A172 (cell line): ENCODE measurements around the gene NFIB. TPM values are rescaled to one million over a fixed set of nuclear protein-coding genes. Genes with fewer than 3 reads are reported as not detected.

Source experiments
- DNase-seq: peaks from one replicate; pipeline ENCODE4 v3.0.0-alpha.2; 2015; ENCODE audit warnings: low spot score
- total RNA-seq: library from RNA; depleted of rRNA; stranded (reverse); fragments of >200 nt; shearing (Covaris generic); gene quantifications from 2 replicates; pipeline ENCODE4 v1.2.3, GENCODE V29; 2014; rRNA removed

Gene NFIB
- total RNA-seq = 4.7 and 5.6 TPM in 2 replicates

DNA sequence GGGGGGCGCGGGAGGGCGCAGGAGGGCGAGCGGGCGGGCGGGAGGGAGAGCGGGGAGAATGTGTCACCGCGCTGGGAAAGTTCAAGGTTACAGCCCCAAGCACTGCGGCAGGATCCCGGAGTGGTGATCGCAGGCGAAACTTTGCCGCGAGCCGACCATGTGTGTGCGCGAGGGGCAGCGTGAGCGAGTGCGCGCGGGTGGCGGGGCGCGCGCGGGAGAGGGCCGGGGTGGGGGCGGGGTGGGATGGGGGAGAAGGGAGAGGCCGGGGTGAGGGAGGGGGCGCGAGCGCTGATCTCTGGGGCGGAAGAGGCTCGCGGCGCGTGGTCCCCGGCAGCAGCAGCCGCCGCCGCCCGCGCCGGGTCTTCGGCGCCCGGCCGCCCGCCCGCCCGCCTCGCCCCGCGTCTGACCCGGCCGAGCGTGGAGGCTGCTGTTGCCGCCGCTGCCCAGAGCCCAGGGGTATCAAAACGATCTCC lies at the start of gene NFIB:
Gene NFIB (minus strand): TSS at position 191 of the 473 bp plus-strand sequence. CDS start 630 bp downstream, outside the sequence.
- DNase-seq = no peak

DNA sequence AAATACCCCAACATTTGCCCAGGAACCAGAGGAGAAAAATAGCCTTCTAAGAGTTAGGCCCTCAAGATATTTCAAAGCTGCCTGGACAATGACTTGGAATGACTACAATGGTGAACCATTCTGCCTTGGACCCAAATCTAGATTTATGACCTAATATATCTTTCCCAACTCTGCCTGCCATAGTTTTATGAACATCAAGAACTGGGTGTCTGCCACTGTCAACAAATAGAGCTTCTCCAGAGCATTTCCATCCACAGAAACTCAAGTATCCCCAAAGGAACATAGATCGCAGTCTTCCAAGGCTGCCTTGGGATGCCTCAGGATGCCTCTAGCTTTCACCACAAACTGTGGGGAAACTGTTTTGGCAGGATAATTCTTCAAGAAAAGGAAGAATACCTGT lies 48.2 kb upstream of the NFIB start:
- no peak for DNase-seq

DNA sequence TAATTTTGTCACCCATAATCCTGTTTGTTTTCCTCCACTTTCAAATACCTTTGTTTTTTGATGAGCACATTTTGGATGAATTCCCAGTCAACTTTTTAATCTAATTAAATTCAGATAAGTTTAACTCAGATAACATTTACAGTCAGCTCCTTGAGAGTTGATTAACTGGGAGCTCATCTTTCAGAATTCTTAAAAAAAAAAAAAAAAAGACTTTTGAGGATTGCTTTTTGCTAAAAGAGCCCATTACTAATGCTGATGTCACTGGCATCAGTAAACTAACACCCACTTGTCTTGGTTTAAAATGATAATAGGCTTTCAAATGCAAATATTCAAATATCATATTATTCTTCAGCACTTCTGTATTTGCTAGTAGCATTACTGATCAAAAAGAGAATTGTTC lies 47.1 kb upstream of the NFIB start:
- DNase-seq = no peak

DNA sequence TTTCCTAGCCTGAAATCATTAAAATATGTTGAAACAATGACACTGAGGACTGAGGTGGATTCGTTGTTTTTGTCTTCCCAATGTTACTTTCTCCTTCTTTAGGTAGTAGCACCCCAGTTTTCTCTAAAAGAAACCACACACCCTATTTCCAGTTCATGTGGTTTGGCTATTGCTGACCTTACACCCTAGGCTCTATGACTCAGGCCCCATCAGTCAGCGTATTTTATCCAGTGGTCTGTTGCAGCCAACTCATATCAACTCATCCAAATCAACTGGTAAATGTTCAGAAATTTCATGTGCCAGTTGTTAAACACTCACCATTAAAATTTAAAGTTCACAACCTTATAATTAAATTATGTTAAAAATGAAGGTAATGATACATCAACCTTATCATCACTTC lies 44.6 kb upstream of the NFIB start:
- DNase-seq = peak; percentile 48

DNA sequence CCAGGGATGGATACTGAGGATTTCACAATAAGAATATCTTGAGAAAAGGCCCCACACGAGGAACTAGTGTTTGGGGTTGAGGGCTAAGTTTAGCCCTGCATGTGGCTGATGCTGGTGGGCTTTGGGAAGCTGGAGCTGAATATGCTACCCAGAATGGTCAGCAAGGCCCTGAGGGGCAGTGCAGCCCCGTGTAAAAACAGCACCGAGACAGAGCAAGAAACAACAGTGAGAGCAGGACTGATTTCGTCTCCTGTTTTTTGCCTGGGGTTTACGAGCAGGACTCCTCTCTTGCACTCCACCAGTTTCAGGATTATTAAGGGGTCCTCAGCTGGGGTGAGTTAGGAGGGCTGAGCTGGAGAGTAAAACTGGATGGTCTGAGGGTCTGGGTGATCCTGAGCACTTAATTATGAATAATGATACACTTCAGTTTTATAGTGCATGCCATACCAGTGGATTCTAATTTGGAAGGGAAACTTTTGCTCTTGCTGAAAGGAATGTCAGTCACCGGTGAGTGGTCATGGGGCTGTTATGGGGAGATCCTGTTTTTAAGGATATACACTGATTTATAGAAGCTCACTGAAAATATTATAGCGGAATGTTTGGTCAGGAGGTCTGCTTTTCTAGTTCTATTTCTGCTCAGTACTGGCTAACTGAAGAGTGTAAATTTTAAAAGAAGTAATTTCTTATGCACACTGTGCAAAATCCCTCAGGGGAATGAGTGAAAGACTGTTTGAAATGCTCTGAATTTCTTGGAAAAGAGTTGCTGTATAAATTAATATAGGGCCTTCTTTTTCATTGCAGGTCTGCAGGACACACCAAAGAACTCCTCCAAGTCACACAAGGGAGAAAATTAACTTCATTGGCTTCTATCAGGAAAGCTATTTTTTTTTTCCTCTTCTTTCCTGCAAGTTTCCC lies 42.7 kb upstream of the NFIB start:
- DNase-seq = no peak

DNA sequence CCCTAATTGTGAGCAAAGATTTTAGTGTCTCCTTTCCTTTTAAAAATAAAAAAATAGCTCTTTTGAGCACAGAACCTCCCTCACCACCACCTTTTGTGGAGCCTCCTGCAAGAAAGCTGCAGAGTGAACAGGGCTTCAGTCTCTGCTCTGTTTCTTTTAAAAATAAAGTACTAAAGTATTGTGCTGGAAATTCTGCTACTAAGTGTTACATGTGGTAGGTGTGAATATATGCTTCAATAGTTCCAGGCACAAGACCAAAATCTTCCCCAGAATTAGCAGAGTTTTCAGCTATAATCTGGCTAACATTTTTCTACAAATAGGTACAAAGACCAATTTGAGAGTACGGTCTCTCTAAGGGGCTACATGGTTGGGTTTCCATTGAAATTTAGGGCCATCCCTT lies 40.3 kb upstream of the NFIB start:
- no peak for DNase-seq

DNA sequence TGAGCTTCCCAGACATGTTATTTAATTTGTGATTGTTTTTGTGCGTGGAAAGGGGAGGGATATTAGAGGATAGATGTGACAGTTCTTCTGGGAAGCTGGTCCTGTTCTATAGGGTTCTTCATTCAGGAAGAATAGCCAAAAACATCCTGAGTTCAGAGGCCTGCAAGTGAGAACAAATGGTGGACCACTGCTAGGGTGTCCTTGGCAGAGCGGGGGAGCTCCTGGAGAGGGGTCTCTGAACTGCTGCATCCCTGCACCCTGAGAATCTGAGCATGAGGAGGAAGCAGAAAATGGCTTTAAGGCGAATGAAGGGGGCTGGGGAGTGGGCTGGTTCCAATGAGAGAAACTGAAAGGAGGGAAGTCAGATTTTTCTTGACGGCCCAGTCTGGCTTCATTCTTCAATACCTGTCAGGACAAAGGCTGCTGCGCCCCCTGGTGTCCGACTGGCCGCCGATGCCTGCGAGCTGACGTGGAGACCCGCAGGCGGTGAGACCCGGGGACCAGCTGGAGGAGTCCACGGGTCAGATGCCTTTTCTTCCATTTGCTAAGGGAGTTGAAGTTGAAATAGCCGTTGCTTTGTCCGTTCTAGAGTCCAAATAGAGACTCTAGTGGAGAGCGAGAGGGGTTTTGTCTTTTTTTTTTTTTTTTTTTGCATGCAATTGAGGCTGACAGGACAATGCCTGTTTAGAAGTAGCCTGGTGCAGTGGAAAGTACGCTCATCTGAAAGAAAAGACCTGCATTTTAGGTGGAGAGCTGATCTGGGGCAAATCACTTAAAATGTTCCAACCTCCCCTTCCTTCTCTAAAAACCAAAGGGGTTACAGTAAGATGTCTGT lies 39.5 kb upstream of the NFIB start:
- peak; percentile 51 for DNase-seq

DNA sequence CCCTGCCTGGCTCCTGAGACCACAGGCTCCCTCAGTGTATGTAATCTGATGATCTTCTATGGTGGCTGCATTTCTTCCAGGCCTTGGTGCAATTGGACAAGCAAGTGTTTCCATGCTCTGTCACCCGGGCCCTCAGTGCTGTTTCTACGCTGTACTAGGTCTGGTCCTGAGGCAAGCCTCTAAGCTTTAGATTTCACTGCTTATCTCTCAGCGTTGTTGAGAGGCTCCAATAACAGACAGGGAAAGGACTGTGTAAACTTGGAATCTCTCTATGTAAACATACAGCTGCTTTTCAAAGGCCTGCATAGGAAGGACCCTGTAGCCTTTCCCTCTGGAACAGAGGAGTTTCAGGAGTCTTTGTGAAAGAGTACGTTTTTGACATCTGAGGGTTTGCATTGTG lies 38.6 kb upstream of the NFIB start:
- DNase-seq = no peak

DNA sequence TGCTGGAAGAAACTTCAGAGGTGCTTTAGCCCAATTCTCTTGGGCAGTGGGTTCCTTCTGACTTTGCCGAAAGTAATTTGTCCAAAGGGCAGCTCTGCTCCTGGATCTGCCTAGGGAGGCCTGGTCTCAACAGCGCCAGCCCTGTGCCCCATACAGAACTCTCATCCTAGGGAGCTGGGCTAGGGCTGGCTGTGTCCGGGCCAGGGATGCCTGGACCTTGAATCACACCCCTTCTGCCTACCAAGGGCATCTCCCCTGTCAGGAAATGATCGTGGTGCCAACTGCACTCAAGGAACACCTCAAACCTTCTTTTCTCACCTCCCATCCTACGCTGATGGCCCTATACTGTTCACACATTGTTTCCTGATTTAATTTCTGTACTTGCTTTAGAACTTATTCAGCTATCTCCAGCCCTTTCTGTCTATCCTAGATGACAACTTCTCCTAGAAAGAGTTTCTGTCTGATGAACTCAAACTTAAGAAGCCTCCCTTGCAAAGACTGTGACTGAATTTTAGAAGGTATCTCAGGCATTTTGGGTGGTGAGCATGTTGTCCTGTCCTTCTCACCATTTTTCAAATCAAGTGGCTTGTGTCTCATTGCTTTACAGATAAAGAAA lies 37.4 kb upstream of the NFIB start:
- no peak for DNase-seq

DNA sequence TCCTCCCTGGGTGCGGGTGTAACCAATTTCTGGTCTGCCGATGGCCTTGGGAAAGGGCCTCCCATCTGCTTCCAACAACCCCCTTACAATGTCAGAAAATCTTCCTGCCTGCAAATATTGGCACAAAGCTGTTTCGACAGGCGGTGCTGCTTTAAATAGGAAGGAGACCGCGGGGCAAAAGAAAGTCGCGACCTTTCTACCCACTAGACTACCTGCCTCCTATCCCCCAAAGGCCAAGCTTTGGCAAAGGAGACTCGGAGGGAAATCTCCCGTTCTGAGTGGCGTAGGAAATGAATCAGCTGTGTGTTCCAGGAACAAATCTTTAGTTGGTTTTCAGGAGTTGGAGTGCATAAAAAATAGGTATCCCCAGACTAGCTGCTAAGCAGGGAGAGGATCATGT lies 36.8 kb upstream of the NFIB start:
- no peak for DNase-seq

DNA sequence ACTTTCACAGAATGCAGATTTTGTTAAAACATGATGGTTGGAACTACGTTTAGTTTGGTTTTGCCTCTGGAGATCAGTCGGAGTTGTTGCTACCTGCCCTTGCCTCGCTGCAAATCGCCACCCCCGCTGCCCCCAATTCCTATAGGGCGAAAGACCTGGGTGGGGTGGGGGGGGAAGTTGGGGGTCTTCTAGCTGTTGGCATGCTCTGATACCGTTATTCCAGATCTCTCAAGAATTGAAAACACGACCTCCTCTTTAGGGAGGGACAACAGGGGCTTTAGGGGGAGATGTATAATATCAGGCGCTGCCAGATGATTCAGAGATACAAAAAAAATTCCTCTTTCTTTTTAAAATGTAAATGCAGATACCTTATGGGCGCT lies 36.4 kb upstream of the NFIB start:
- no peak for DNase-seq

DNA sequence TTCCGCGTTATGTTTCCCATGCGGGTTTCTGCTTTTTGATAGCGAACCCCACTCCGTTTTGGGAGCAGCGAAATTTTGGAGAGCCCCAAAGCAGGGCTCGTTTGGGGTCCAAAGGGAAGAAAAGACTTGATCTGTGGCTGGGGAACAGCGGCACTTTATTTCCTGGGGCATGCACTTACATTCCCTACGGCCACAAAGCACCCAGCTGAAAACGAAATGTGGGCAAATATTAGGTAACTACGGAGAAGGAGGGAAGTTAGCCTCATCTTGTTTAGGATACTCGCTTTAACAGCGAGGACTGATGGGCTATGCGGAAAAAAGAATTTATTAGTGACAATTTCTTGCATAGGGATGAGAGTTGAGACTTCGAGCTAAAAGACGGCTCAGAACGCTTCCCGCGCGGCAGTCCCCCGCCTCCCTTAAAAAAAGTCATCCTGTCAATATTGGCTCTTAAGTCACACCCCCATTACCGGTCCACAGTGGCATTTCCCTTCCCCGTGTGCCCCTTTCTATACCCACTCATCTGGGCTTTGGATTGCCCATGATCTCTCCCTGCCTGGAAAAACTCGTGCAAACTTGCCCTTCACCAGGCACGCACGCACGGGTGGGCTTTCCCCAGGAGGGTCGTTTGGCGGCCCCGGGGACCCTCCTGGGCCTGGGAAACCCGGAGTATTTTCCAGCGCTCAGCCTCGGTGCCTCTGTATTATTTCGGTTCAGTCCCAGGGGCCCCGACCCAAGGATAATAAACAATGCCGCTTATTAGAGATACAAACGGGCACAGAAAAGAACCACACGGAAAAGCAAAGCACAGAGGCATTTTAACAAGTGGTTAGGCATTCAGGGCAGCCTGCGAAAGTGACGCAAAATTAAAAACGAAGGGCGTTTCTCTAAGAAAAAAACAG lies 35.8 kb upstream of the NFIB start:
- no peak for DNase-seq

DNA sequence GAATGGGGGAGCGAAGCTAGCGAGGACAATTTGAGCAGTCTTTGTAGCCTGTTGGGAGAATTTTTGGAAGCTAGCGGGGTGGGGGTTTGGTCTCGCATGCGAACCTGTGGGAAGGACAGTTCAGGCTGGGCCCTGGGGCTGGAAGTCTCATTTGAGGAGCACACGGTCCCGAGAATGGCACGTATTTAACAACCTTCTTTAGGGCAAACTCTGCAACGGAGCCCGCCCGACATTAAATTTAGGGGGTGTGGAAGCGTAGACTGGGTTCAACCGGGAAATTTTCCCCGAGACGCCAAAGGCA lies 35.2 kb upstream of the NFIB start:
- DNase-seq = no peak

DNA sequence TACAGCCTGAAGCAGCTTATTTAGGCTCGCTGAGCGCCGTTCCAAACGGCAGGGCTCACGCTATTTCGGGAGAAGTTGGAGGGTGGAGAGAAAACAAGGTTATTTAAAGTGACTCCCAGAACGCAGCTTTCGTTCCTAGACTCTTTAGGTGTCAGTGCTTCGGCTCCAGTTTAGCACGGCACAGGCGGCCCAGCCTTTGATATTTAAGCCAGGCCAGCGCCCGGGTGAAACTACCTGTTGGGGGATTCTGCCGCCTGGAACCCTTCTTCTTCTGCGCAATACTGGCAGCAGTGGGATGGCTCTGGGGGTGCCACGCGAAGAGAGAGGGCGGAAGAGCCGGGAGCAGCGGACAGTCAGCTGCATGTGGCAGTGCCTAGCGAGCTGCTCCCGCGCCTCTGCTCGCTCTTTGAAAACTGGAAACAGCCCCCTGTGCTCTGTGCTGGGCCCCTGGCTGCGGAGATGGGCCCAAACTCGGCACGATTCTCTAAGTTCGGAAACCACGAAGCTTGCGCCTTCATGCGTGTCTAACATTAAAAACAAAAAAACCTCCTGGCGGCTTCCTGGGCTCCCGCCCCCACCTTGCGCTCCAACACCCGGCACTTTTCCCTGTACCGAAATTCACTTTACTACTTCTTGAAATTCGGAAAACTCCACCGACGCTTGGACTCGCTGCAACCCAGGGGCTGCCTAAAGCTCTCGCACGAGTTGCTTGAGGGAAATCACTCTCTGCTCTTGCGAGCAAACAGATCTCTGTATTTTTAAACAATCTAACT lies 34.6 kb upstream of the NFIB start:
- DNase-seq = no peak

DNA sequence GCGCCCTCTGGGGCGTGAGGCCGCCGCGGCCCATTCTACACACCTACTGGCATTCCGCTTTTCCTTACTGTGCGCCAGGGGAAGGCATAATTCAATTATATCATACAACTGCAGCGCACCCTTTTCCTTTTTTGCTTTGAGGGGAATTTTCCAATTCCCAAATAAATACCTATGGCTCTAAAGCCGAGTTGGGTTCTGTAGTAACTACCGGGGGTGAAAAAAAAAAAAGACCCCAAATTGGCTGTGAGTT lies 34.1 kb upstream of the NFIB start:
- no peak for DNase-seq

DNA sequence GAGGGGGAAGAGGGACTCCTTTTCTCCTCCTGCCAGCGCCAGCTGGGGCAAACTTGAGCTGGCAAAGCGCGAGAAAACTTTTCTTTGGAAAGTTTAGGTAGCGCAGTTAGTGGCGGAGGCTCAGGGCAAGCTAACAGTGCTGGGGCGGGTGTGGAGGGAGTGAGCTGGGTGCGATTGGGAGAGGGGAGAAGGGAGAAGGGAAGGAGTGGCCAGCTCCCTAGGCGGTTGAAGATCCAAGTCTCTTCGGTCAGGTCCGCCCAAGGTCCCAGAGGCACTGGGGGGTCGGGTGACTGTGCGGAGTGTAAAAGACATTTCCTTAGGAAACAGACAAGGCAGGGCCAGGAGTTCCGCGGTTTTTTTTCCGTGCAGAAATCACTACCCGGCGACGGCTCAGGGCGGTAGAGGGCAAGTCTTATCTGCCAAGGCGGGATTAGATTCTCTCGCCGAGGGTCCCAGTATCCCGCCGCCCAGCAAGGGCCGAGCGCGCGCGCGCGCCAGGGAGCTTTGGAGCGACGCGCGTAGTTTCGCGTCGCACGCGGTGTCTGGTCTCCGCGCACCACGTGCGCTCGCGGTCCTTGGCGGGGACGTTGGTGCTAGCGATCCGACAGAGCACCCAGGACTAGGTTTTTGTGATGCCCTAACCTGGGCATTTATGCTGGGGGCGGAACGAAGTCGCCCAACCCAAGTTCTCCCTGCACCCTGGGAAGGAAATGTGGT lies 33.6 kb upstream of the NFIB start:
- DNase-seq = no peak

DNA sequence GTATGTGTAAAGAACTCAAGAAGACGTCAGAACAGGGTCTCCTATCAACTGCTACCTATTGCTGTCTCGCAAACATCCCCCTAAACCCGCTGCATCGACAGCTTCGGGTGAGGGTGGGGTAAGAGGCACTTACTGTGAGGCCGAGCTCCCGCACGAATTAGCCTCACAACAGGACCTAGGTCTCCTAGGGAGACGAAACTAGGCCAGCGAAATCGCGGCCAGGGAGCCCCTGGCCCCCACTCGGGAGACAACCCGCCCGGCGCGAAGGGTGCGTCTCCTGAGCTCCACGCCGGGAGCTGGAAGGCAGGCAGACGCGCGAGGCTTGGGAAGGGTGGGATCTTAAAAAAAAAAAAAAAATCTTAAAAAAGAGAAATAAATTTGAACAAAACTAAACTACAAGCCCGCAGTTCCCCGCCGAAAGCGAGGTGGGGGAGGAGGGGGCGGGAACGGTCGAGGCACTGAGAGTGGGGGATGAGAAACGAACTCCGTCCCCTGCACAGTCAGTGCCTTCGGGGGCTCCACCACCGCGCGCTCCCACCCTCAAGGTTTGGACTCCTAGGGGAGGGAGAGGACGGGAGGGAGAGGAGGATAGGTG lies 33.0 kb upstream of the NFIB start:
- DNase-seq = no peak

DNA sequence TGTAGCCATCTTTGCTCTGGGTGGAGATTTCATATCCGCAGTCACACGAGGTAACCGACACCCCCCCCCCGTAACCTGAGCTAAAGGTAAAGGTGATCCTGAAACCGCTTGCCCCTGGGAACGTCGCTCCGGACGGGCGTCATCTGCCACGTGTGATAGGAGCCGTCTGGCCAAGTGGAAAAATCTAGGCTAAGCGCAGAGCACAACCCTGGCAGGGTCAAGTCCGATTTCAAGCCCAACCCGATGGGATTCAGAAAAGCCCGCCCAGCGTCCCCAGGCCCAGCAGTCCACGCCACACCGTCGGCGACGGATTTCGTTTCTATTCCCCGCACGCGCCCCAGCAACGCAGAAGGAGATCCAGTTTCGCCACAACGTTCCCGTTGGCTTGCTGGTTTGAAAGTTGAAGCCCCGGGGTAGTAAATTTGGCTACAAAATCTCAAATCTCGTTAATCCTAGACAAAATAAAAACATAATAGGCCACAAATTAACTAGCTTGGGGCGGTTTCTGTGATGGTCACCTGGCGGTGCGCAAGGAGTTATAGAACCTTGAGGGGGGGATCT lies 32.4 kb upstream of the NFIB start:
- DNase-seq = no peak

DNA sequence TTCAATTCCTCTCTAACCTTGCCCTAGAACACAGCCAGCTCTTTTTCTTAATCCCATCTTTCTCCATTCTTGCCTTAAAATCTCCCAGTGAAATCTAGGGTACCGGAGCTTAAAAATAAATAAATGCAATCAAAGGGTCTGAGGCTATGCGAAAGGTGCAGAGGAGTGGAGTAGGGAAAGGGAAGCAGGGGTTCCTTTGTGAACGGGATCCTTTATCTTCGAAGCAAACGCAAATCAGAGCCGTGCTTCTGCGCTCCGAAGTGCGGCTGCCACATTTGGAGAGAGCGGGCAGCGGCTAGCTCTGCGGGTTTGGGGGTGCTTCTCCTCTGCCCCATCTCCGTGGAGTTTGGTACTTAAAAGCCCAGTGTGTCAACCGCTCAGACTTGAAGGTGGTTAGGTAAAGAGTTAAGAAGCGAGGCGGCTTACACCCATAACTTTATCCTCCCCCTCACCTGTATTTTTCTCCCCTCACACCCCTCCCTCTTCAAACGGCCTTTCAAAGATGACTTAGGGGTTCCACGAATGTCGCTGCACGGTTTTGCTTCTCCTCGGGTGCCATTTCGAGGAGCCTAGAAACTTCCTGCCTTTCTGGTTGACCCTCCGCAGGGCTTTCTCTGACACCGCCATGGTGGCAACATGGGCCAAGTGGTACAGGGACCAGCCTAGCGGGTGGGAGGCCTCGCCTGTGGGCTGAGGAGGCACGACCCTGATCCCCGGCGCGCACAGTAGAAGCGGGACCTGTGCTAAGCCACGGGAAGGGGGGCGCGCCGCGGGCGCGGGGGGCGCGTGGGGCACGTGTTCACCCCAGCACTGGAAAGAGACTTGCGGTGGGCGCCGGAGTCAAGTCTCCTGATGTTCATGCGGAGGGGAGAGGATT lies 31.7 kb upstream of the NFIB start:
- DNase-seq = no peak
